Activated CD4-positive, alpha-beta T cell treated with anti-CD3 and anti-CD28 coated beads, Interleukin-2, amount 50 U/mL, for 16 hours (primary cell): ENCODE measurements around the gene SYNE3.

Experiments used
- DNase-seq: peaks from one replicate; pipeline ENCODE4 v3.0.0-alpha.2; 2020

The SYNE3 gene

GRCh38 chr14:95469134-95469481 lies 47.3 kb downstream of the SYNE3 start:
- DNase-seq, result no peak

- no peak for DNase-seq
These were observed 47.9 kb downstream of the SYNE3 start for GRCh38 chr14:95468448-95469133.

- no peak for DNase-seq
These were observed 48.8 kb downstream of the SYNE3 start for GRCh38 chr14:95467657-95468056.

GRCh38 chr14:95467232-95467631 lies 49.2 kb downstream of the SYNE3 start:
- DNase-seq, result no peak
